Left colon (tissue), 2 donors: ENCODE data around the gene CD2BP2. TPM values are rescaled to one million over a fixed set of nuclear protein-coding genes. Genes with fewer than 3 reads are reported as not detected.
"Not testable (repeated sequence)": the region's sequence is repeated elsewhere in the genome, so short reads cannot be mapped to it uniquely, and the experiment has no call there.

ENCODE experiments used
- ATAC-seq: fragments of 200-7000 bp; cut with Tn5 transposase; one replicate; pipeline ENCODE4 v1.9.1; 2020; ENCODE audit warnings: mild to moderate bottlenecking, moderate library complexity
- DNase-seq, 2 donors: peaks; one replicate each; pipeline ENCODE4 v3.0.0-alpha.2; 2020
- intact Hi-C, 2 donors: fragments of 100-400 bp; cut with DNase I in 1 of 2; cut with micrococcal nuclease in 1 of 2; formaldehyde crosslinking; loops; one replicate each; pipeline versions ENCODE4 v1.11.2 to v1.14.0; 2022; cut with DNase I, micrococcal nuclease
- total RNA-seq, 2 donors: library from RNA; stranded (reverse); fragmentation: NEBNext Ultra II Directional; extraction: Animal tissue kit (Norgen Biotek cat#: 25700); gene quantifications; one replicate each; pipeline ENCODE4 v1.2.1, GENCODE V29; 2021
- donor health status: DM: no; HTN: no; CAD: no.
- donor health status: DM: yes; HTN: yes; CAD: no.

The CD2BP2 gene
- total RNA-seq, 2 donors from 2014 or later: 57.3 to 65.2 TPM

GRCh38 chr16:30318647-30319046 lies 36.5 kb downstream of the CD2BP2 start:
- DNase-seq, intact Hi-C loops, ATAC-seq: not testable (repeated sequence)

GRCh38 chr16:30310937-30311336 lies 44.2 kb downstream of the CD2BP2 start:
- DNase-seq, ATAC-seq, intact Hi-C loops: not testable (repeated sequence)

- DNase-seq, intact Hi-C loops, ATAC-seq: not testable (repeated sequence)
These were observed 45.9 kb downstream of the CD2BP2 start for GRCh38 chr16:30309255-30309654.

Other genes with a start within 250 kb of the CD2BP2 start
- gene GDPD3, start 241.8 kb downstream of the CD2BP2 start, total RNA-seq: 10 to 100 TPM; 62.3 to 88.7 TPM
- 100 to 1,000 TPM; 354 to 370 TPM for gene MAPK3, start 232.1 kb downstream of the CD2BP2 start, total RNA-seq
- 10 to 100 TPM in 1 of 2 donors, 1 to 10 TPM in 1; 7.6 to 24.5 TPM for gene CORO1A, start 171.7 kb downstream of the CD2BP2 start, total RNA-seq
- gene BOLA2B, start 161.6 kb downstream of the CD2BP2 start, total RNA-seq: 100 to 1,000 TPM; 156 to 192 TPM
- gene SLX1A, start 161.4 kb downstream of the CD2BP2 start, total RNA-seq: 10 to 100 TPM; 84.5 to 86.9 TPM
- gene SULT1A3, start 156.1 kb downstream of the CD2BP2 start, total RNA-seq: 10 to 100 TPM; 72.3 to 92.6 TPM
- 10 to 100 TPM in 1 of 2 donors, 1 to 10 TPM in 1; 9.7 to 21.1 TPM for gene NPIPB13, start 106.8 kb downstream of the CD2BP2 start, total RNA-seq
- 10 to 100 TPM; 46.2 to 46.4 TPM for gene TBC1D10B, start 15.2 kb upstream of the CD2BP2 start, total RNA-seq
- not detected for gene MYL11, start 19.5 kb upstream of the CD2BP2 start, total RNA-seq
- 1 to 10 TPM; 3.6 to 5.7 TPM for gene SEPTIN1, start 27.3 kb upstream of the CD2BP2 start, total RNA-seq
- gene ZNF48, start 40.1 kb upstream of the CD2BP2 start, total RNA-seq: 1 to 10 TPM; 5.6 to 8.4 TPM
- gene ZNF771, start 52.3 kb upstream of the CD2BP2 start, total RNA-seq: 1 to 10 TPM; 3.2 to 4.4 TPM
- 100 to 1,000 TPM in 1 of 2 donors, 10 to 100 TPM in 1; 76.7 to 102 TPM for gene DCTPP1, start 74.7 kb upstream of the CD2BP2 start, total RNA-seq
- gene SEPHS2, start 90.6 kb upstream of the CD2BP2 start, total RNA-seq: 100 to 1,000 TPM; 157 to 183 TPM
- gene ITGAL, start 117.4 kb upstream of the CD2BP2 start, total RNA-seq: 1 to 10 TPM; 6.7 to 7.3 TPM
- 10 to 100 TPM; 58.7 to 62.4 TPM for gene ZNF768, start 171.3 kb upstream of the CD2BP2 start, total RNA-seq
- 10 to 100 TPM in 1 of 2 donors, 1 to 10 TPM in 1; 9.8 to 11.7 TPM for gene ZNF747, start 179.6 kb upstream of the CD2BP2 start, total RNA-seq
- gene ZNF764, start 203.1 kb upstream of the CD2BP2 start, total RNA-seq: 10 to 100 TPM; 10.6 to 20.7 TPM
- gene ZNF688, start 216.4 kb upstream of the CD2BP2 start, total RNA-seq: 10 to 100 TPM; 16.6 to 24.4 TPM
- gene ZNF785, start 230.4 kb upstream of the CD2BP2 start, total RNA-seq: 10 to 100 TPM; 14.9 to 17.8 TPM